Smooth muscle cell (in vitro differentiated cells): ENCODE measurements around the gene NAV2. TPM values are rescaled to one million over a fixed set of nuclear protein-coding genes. Genes with fewer than 3 reads are reported as not detected.

Source experiments
- DNase-seq: peaks from one replicate; lab custom pipeline; 2025; ENCODE audit not compliant: unreplicated experiment; lab: John Stamatoyannopoulos, UW
- H2AFZ ChIP-seq: fragments of 200-600 bp; sonication (generic); 2 replicates; pipeline ENCODE4 v1.6.0; 2016; ENCODE audit warnings: antibody characterized with exemption, low read depth, mild to moderate bottlenecking
- H3F3A ChIP-seq: fragments of 200-600 bp; sonication (generic); 2 replicates; pipeline ENCODE4 v1.6.0; 2017; ENCODE audit warnings: antibody characterized with exemption, low read depth
- H3K27ac ChIP-seq: fragments of 200-600 bp; sonication (generic); 2 replicates; pipeline ENCODE4 v1.5.1; 2016; ENCODE audit warnings: low read depth, mild to moderate bottlenecking
- H3K27me3 ChIP-seq: fragments of 200-600 bp; sonication (generic); 2 replicates; pipeline ENCODE4 v1.6.1; 2016; ENCODE audit warnings: low read depth, mild to moderate bottlenecking
- H3K36me3 ChIP-seq: fragments of 200-600 bp; sonication (generic); 2 replicates; pipeline ENCODE4 v1.5.1; 2016; ENCODE audit warnings: low read depth
- H3K4me1 ChIP-seq: fragments of 200-600 bp; sonication (generic); 2 replicates; pipeline ENCODE4 v1.5.1; 2016; ENCODE audit warnings: low read depth
- H3K4me2 ChIP-seq: fragments of 200-600 bp; sonication (generic); 2 replicates; pipeline ENCODE4 v1.6.0; 2016; ENCODE audit warnings: mild to moderate bottlenecking
- H3K4me3 ChIP-seq: fragments of 200-600 bp; sonication (generic); 2 replicates; pipeline ENCODE4 v1.5.1; 2016; ENCODE audit warnings: mild to moderate bottlenecking
- H3K79me2 ChIP-seq: fragments of 200-600 bp; sonication (generic); 2 replicates; pipeline ENCODE4 v1.6.0; 2016; ENCODE audit warnings: low read depth, mild to moderate bottlenecking
- H3K9ac ChIP-seq: fragments of 200-600 bp; sonication (generic); 2 replicates; pipeline ENCODE4 v1.6.0; 2016; ENCODE audit warnings: low read depth
- H3K9me3 ChIP-seq: fragments of 200-600 bp; sonication (generic); replicated peaks from 2 replicates; pipeline ENCODE4 v1.5.1; 2016; ENCODE audit warnings: low read depth
- H4K20me1 ChIP-seq: fragments of 200-600 bp; sonication (generic); 2 replicates; pipeline ENCODE4 v1.6.0; 2016; ENCODE audit warnings: low read depth
- CTCF ChIP-seq: fragments of 200-600 bp; sonication (generic); IDR thresholded peaks from 2 replicates; pipeline ENCODE4 v1.5.1; 2017; ENCODE audit warnings: borderline replicate concordance, mild to moderate bottlenecking, antibody characterized with exemption; ENCODE audit not compliant: insufficient read depth, poor library complexity, severe bottlenecking
- WGBS: methylation state at CpG from one replicate; pipeline ENCODE4 v1.1.7; 2016; ENCODE audit warnings: low lambda C conversion rate; 5-methylcytosine and 5-hydroxymethylcytosine counted together
- polyA plus RNA-seq: library from polyadenylated mRNA; unstranded; fragments of >200 nt; fragmentation: Nextera tagmentation; extraction: Ambion mirVana; gene quantifications from 2 replicates; pipeline ENCODE4 v1.2.1, GENCODE V29; 2016
- total RNA-seq: library from RNA; depleted of rRNA; stranded (reverse); fragments of >200 nt; gene quantifications from 2 replicates; pipeline ENCODE4 v1.2.3, GENCODE V29; 2014

The NAV2 gene
- total and polyA plus RNA-seq, 2 experiments from 2014 or later = 14.1 to 67.5 TPM

DNA sequence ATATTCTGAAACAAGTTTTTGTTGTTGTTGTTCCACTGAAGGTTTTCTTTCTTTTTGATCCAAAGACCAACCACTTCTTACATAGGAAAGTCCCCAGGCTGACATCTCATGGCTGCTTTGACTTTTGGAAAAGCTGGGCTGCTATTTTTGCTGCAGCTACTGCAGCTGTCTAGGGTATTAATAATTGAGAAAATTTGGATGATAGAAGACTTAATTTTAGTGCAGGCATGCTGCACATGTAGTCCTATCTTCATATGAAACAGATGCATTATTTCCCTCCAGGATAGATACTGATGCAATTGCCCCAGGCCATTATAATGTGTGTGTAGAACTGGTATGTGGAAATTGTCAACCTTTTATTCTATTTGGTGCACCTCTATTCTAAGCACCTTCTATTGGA, 131.4 kb downstream of the NAV2 start:
- H3K27me3 ChIP-seq = no peaks in the 10 kb centered on the region
- no peak overlapping the region for H3K9ac ChIP-seq
- H3K79me2 ChIP-seq = no peaks in the 10 kb centered on the region
- no peak overlapping the region for H2AFZ ChIP-seq
- H3K4me3 ChIP-seq = no peak overlapping the region
- no peaks in the 10 kb centered on the region for H3F3A ChIP-seq
- no peak overlapping the region for H3K27ac ChIP-seq
- H4K20me1 ChIP-seq = no peaks in the 10 kb centered on the region
- no peak for TF ChIP-seq CTCF
- H3K4me2 ChIP-seq = no peak overlapping the region
- no peak for DNase-seq
- H3K4me1 ChIP-seq = peaks cover 6% of the 10 kb centered on the region
- H3K36me3 ChIP-seq = no peaks in the 10 kb centered on the region
- H3K9me3 ChIP-seq = no peaks in the 10 kb centered on the region

DNA sequence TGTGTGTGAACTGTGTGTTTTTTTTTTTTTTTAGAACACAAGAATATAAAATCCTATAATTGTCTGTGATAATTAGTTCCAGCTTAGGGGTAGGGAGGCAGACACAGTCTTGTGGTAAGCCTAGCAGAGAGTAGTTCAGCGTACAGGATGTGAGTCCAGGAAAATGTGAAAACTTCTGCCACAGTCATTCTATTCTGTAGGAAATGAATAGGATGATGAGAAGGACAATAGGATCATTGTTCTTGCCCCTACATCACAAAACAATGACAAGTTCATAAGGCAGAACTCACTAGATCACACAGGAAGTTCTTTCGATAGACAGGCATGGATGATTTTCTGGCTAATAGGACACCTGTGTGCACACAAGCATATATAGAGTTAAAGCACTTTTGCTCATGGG, 132.2 kb downstream of the NAV2 start:
- Histone ChIP-seq H3K27ac (no peak overlapping the region), H3K27me3 (no peaks in the 10 kb centered on the region), H3K9me3 (no peaks in the 10 kb centered on the region), H3K4me3 (no peak overlapping the region), H3K79me2 (no peaks in the 10 kb centered on the region), H3F3A (no peaks in the 10 kb centered on the region), H4K20me1 (no peaks in the 10 kb centered on the region), H3K9ac (no peak overlapping the region), H3K4me2 (no peak overlapping the region), H3K4me1 (peaks cover 6% of the 10 kb centered on the region), H2AFZ (no peak overlapping the region), H3K36me3 (no peaks in the 10 kb centered on the region)
- DNase-seq = no peak
- no peak for TF ChIP-seq CTCF
- 87% methylated on average over 2 of the region's 2 CpGs for WGBS

GRCh38 chr11:19845626-19846025, 133.0 kb downstream of the NAV2 start:
- H3K27me3 ChIP-seq = no peaks in the 10 kb centered on the region
- H3K36me3 ChIP-seq = no peaks in the 10 kb centered on the region
- no peaks in the 10 kb centered on the region for H3F3A ChIP-seq
- no peaks in the 10 kb centered on the region for H4K20me1 ChIP-seq
- no peak overlapping the region for H3K4me3 ChIP-seq
- H3K4me2 ChIP-seq = no peak overlapping the region
- no peak for TF ChIP-seq CTCF
- peaks cover 6% of the 10 kb centered on the region for H3K4me1 ChIP-seq
- no peaks in the 10 kb centered on the region for H3K9me3 ChIP-seq
- no peak for DNase-seq
- no peak overlapping the region for H2AFZ ChIP-seq
- no peaks in the 10 kb centered on the region for H3K79me2 ChIP-seq
- no peak overlapping the region for H3K9ac ChIP-seq
- H3K27ac ChIP-seq = no peak overlapping the region

GRCh38 chr11:19846654-19847305, 134.1 kb downstream of the NAV2 start:
- Histone ChIP-seq H3F3A (no peaks in the 10 kb centered on the region), H3K9me3 (no peaks in the 10 kb centered on the region), H2AFZ (no peak overlapping the region), H3K4me3 (no peak overlapping the region), H3K36me3 (no peaks in the 10 kb centered on the region), H3K79me2 (no peaks in the 10 kb centered on the region), H3K27me3 (no peaks in the 10 kb centered on the region), H3K4me1 (peaks cover 6% of the 10 kb centered on the region), H3K9ac (no peak overlapping the region), H4K20me1 (no peaks in the 10 kb centered on the region), H3K27ac (no peak overlapping the region), H3K4me2 (no peak overlapping the region)
- TF ChIP-seq CTCF = no peak
- 93% methylated on average over 6 of the region's 6 CpGs for WGBS
- no peak for DNase-seq
